Measurements from ENCODE around the gene REG3A.

Gene REG3A

GRCh38 chr2:79159653-79160052 lies at the start of gene REG3A:
Gene REG3A, minus strand, starts transcription at chr2:79159753. Its CDS starts 348 bp downstream, at chr2:79159405.
- DNase-seq: no peak

- no peak for DNase-seq
Observed at GRCh38 chr2:79200762-79201161, 41.2 kb upstream of the REG3A start.

- DNase-seq: no peak
Observed at GRCh38 chr2:79191816-79192215, 32.3 kb upstream of the REG3A start.

GRCh38 chr2:79191081-79191480 lies 31.5 kb upstream of the REG3A start:
- DNase-seq: no peak

GRCh38 chr2:79189465-79189864 lies 29.9 kb upstream of the REG3A start:
- DNase-seq: no peak

- no peak for DNase-seq
Observed at GRCh38 chr2:79181617-79182016, 22.1 kb upstream of the REG3A start.

- no peak for DNase-seq
Observed at GRCh38 chr2:79180092-79180491, 20.5 kb upstream of the REG3A start.

- DNase-seq: no peak
Observed at GRCh38 chr2:79179036-79179435, 19.5 kb upstream of the REG3A start.

- DNase-seq: no peak
Observed at GRCh38 chr2:79178076-79178674, 18.6 kb upstream of the REG3A start.

- no peak for DNase-seq
Observed at GRCh38 chr2:79171348-79171958, 11.9 kb upstream of the REG3A start.

GRCh38 chr2:79162801-79163200 lies 3.2 kb upstream of the REG3A start:
- DNase-seq: no peak

- no peak for DNase-seq
Observed at GRCh38 chr2:79162132-79162531, 2.6 kb upstream of the REG3A start.

- no peak for DNase-seq
Observed at GRCh38 chr2:79159030-79159429, 523 bp downstream of the REG3A start.

GRCh38 chr2:79155826-79156476 lies 3.6 kb downstream of the REG3A start:
- no peak for DNase-seq

GRCh38 chr2:79139423-79139822 lies 20.1 kb downstream of the REG3A start:
- DNase-seq: no peak

- no peak for DNase-seq
Observed at GRCh38 chr2:79138385-79138784, 21.2 kb downstream of the REG3A start.

GRCh38 chr2:79131687-79132086 lies 27.9 kb downstream of the REG3A start:
- DNase-seq: no peak

GRCh38 chr2:79129804-79130203 lies 29.7 kb downstream of the REG3A start:
- no peak for DNase-seq

GRCh38 chr2:79129260-79129659 lies 30.3 kb downstream of the REG3A start:
- no peak for DNase-seq

- DNase-seq: no peak
Observed at GRCh38 chr2:79128406-79128805, 31.1 kb downstream of the REG3A start.

- DNase-seq: no peak
Observed at GRCh38 chr2:79125721-79125985, 33.9 kb downstream of the REG3A start.

GRCh38 chr2:79124907-79125720 lies 34.4 kb downstream of the REG3A start:
- no peak for DNase-seq

- DNase-seq: no peak
Observed at GRCh38 chr2:79122676-79123075, 36.9 kb downstream of the REG3A start.

- DNase-seq: no peak
Observed at GRCh38 chr2:79120194-79120713, 39.3 kb downstream of the REG3A start, which contains the start of gene REG1A. Gene REG1A, plus strand, starts transcription at chr2:79120488. Its CDS starts 374 bp downstream, at chr2:79120862.
